BLaER1 treated with 17β-estradiol and CSF1 and Interleukin-3, amounts not matched to agents 10 nM and 100 nM (cell line): ENCODE measurements around the gene VEGFD.

ENCODE experiments used
- H3K27ac ChIP-seq, 11 experiments: shearing (Covaris generic); formaldehyde crosslinking; 2 replicates each; pipeline ENCODE4 v1.8.1; 2022
- H3K27me3 ChIP-seq, 11 experiments: shearing (Covaris generic); formaldehyde crosslinking; 2 replicates each; pipeline ENCODE4 v1.8.1; 2022
- H3K36me3 ChIP-seq, 11 experiments: shearing (Covaris generic); formaldehyde crosslinking; 2 replicates each; pipeline ENCODE4 v1.8.1; 2022
- H3K4me1 ChIP-seq, 10 experiments: shearing (Covaris generic); formaldehyde crosslinking; 2 replicates each; pipeline ENCODE4 v1.8.1; 2022
- H3K4me2 ChIP-seq, 11 experiments: shearing (Covaris generic); formaldehyde crosslinking; 2 replicates each; pipeline ENCODE4 v1.8.1; 2022
- H3K4me3 ChIP-seq, 10 experiments: shearing (Covaris generic); formaldehyde crosslinking; 2 replicates each; pipeline ENCODE4 v1.8.1; 2022
- H3K9ac ChIP-seq, 11 experiments: shearing (Covaris generic); formaldehyde crosslinking; 2 replicates each; pipeline ENCODE4 v1.8.1; 2022
- H3K9me3 ChIP-seq, 11 experiments: shearing (Covaris generic); formaldehyde crosslinking; replicated peaks in 1 of 11; 2 replicates each; pipeline ENCODE4 v1.8.1; 2022
- H4K20me1 ChIP-seq, 11 experiments: shearing (Covaris generic); formaldehyde crosslinking; 2 replicates each; pipeline ENCODE4 v1.8.1; 2022
- Cebpa-rat ChIP-seq, 11 experiments: shearing (Covaris generic); IDR thresholded peaks; 2 replicates each; pipeline ENCODE4 v1.8.1; 2022

The VEGFD gene

GRCh38 chrX:15328131-15328530, 56.1 kb downstream of the VEGFD start:
- Histone ChIP-seq H3K36me3 (peaks cover 7 to 56% (median 24%) of the 10 kb centered on the region in 11 experiments; a peak in 19 of 22 replicates), H3K4me3 (no peak overlapping the region), H3K9ac (no peak overlapping the region), H3K27me3 (peaks cover 93 to 100% (median 97%) of the 10 kb centered on the region in 11 experiments), H3K4me2 (no peak overlapping the region), H3K4me1 (peaks cover 0 to 19% (median 0%) of the 10 kb centered on the region in 10 experiments; a peak in 4 of 20 replicates), H3K27ac (no peak overlapping the region), H3K9me3 (no peaks in the 10 kb centered on the region), H4K20me1 (peaks cover 0 to 9% (median 0%) of the 10 kb centered on the region in 11 experiments; a peak in 5 of 22 replicates)
- TF ChIP-seq Cebpa-rat (IDR thresholded peaks at IDR 0.05), result no peak

GRCh38 chrX:15322472-15322871, 61.7 kb downstream of the VEGFD start:
- no peak overlapping the region for H3K9ac ChIP-seq
- peaks cover 0 to 19% (median 0%) of the 10 kb centered on the region in 11 experiments; a peak in 4 of 22 replicates for H3K9me3 ChIP-seq
- no peak overlapping the region for H3K4me3 ChIP-seq
- peaks cover 0 to 10% (median 0%) of the 10 kb centered on the region in 11 experiments; a peak in 1 of 22 replicates for H4K20me1 ChIP-seq
- H3K4me1 ChIP-seq, result peaks cover 0 to 52% (median 8%) of the 10 kb centered on the region in 10 experiments; a peak in 10 of 20 replicates
- H3K36me3 ChIP-seq, result peaks cover 0 to 29% (median 15%) of the 10 kb centered on the region in 11 experiments; a peak in 13 of 22 replicates
- H3K4me2 ChIP-seq, result peak overlapping the region in 2 of 11 experiments; percentile 37; a peak in 3 of 22 replicates
- TF ChIP-seq Cebpa-rat (IDR thresholded peaks at IDR 0.05), result no peak
- peak overlapping the region in 4 of 11 experiments; percentile 71 to 84 (median 76); a peak in 7 of 22 replicates for H3K27ac ChIP-seq
- H3K27me3 ChIP-seq, result peaks cover 83 to 100% (median 98%) of the 10 kb centered on the region in 11 experiments

- Histone ChIP-seq H3K36me3 (peaks cover 0 to 29% (median 15%) of the 10 kb centered on the region in 11 experiments; a peak in 13 of 22 replicates), H3K27me3 (peaks cover 83 to 100% (median 97%) of the 10 kb centered on the region in 11 experiments), H3K27ac (peak overlapping the region in 9 of 11 experiments; percentile 13 to 84 (median 67); a peak in 15 of 22 replicates), H4K20me1 (peaks cover 0 to 10% (median 0%) of the 10 kb centered on the region in 11 experiments; a peak in 1 of 22 replicates), H3K9ac (peak overlapping the region in 2 of 11 experiments; percentile 13 to 53; a peak in 1 of 22 replicates), H3K4me3 (no peak overlapping the region), H3K4me1 (peaks cover 0 to 52% (median 8%) of the 10 kb centered on the region in 10 experiments; a peak in 10 of 20 replicates), H3K9me3 (peaks cover 0 to 19% (median 0%) of the 10 kb centered on the region in 11 experiments; a peak in 4 of 22 replicates), H3K4me2 (peak overlapping the region in 5 of 11 experiments; percentile 1 to 44 (median 37); a peak in 7 of 22 replicates)
- no peak for TF ChIP-seq Cebpa-rat (IDR thresholded peaks at IDR 0.05)
Measured at GRCh38 chrX:15322072-15322471, 62.1 kb downstream of the VEGFD start.

GRCh38 chrX:15321447-15321846, 62.8 kb downstream of the VEGFD start:
- peaks cover 84 to 100% (median 98%) of the 10 kb centered on the region in 11 experiments for H3K27me3 ChIP-seq
- peak in 8 of 11 experiments; percentile 18 to 90 (median 64); a peak in 10 of 22 replicates for TF ChIP-seq Cebpa-rat (IDR thresholded peaks at IDR 0.05)
- peaks cover 0 to 29% (median 15%) of the 10 kb centered on the region in 11 experiments; a peak in 13 of 22 replicates for H3K36me3 ChIP-seq
- peak overlapping the region in 9 of 11 experiments; percentile 19 to 84 (median 67); a peak in 16 of 22 replicates for H3K27ac ChIP-seq
- H3K4me2 ChIP-seq, result peak overlapping the region in 6 of 11 experiments; percentile 1 to 50 (median 34); a peak in 8 of 22 replicates
- peaks cover 0 to 10% (median 0%) of the 10 kb centered on the region in 11 experiments; a peak in 1 of 22 replicates for H4K20me1 ChIP-seq
- H3K9me3 ChIP-seq, result peaks cover 0 to 19% (median 0%) of the 10 kb centered on the region in 11 experiments; a peak in 4 of 22 replicates
- no peak overlapping the region for H3K4me3 ChIP-seq
- H3K9ac ChIP-seq, result peak overlapping the region in 3 of 11 experiments; percentile 13 to 53 (median 32); a peak in 1 of 22 replicates
- peaks cover 0 to 52% (median 8%) of the 10 kb centered on the region in 10 experiments; a peak in 10 of 20 replicates for H3K4me1 ChIP-seq

GRCh38 chrX:15320297-15320696, 63.9 kb downstream of the VEGFD start:
- H3K27me3 ChIP-seq, result peaks cover 81 to 100% (median 97%) of the 10 kb centered on the region in 11 experiments
- H3K9ac ChIP-seq, result no peak overlapping the region
- H3K9me3 ChIP-seq, result peaks cover 0 to 19% (median 0%) of the 10 kb centered on the region in 11 experiments; a peak in 4 of 22 replicates
- H3K27ac ChIP-seq, result peak overlapping the region in 2 of 11 experiments; percentile 47 to 84; a peak in 5 of 22 replicates
- peak overlapping the region in 2 of 11 experiments; percentile 14 to 50; a peak in 1 of 22 replicates for H3K4me2 ChIP-seq
- no peak for TF ChIP-seq Cebpa-rat (IDR thresholded peaks at IDR 0.05)
- H4K20me1 ChIP-seq, result peaks cover 0 to 10% (median 0%) of the 10 kb centered on the region in 11 experiments; a peak in 1 of 22 replicates
- H3K4me1 ChIP-seq, result peaks cover 0 to 52% (median 8%) of the 10 kb centered on the region in 10 experiments; a peak in 10 of 20 replicates
- no peak overlapping the region for H3K4me3 ChIP-seq
- peaks cover 0 to 24% (median 10%) of the 10 kb centered on the region in 11 experiments; a peak in 13 of 22 replicates for H3K36me3 ChIP-seq

- Histone ChIP-seq H3K9me3 (peaks cover 0 to 19% (median 0%) of the 10 kb centered on the region in 11 experiments; a peak in 4 of 22 replicates), H3K27me3 (peaks cover 81 to 100% (median 97%) of the 10 kb centered on the region in 11 experiments)
- TF ChIP-seq Cebpa-rat (IDR thresholded peaks at IDR 0.05), result no peak
Measured at GRCh38 chrX:15319075-15319474, 65.1 kb downstream of the VEGFD start.

GRCh38 chrX:15315509-15315908, 68.7 kb downstream of the VEGFD start, which contains the start of gene ASB11:
Gene ASB11, minus strand, starts transcription at chrX:15315640. Its CDS starts 35 bp downstream, at chrX:15315605.
- no peak within 1 kb of the TSS for H3K9ac ChIP-seq
- no peak within 1 kb of the TSS for H3K4me3 ChIP-seq
- H3K27me3 ChIP-seq, result peaks cover 80 to 100% (median 97%) of the 10 kb centered on the region in 11 experiments
- peaks cover 0 to 8% (median 0%) of the 10 kb centered on the region in 11 experiments; a peak in 3 of 22 replicates for H3K9me3 ChIP-seq
- H3K36me3 ChIP-seq, result peaks cover 0 to 7% (median 0%) of the 10 kb centered on the region in 11 experiments; a peak in 4 of 22 replicates
- no peak for TF ChIP-seq Cebpa-rat (IDR thresholded peaks at IDR 0.05)
- no peak within 1 kb of the TSS for H3K4me2 ChIP-seq
- no peak within 1 kb of the TSS for H3K27ac ChIP-seq
- H4K20me1 ChIP-seq, result no peaks in the 10 kb centered on the region
- H3K4me1 ChIP-seq, result peaks cover 0 to 20% (median 0%) of the 10 kb centered on the region in 10 experiments; a peak in 6 of 20 replicates

More at GRCh38 chrX:15319075-15319474, 65.1 kb downstream of the VEGFD start:
- Histone ChIP-seq H3K27ac (no peak overlapping the region), H3K4me2 (no peak overlapping the region), H3K4me3 (no peak overlapping the region), H3K9ac (no peak overlapping the region), H3K36me3 (peaks cover 0 to 22% (median 4%) of the 10 kb centered on the region in 11 experiments; a peak in 11 of 22 replicates), H4K20me1 (0 out of 22 replicates have a peak, but pooled peaks cover 0 to 10% (median 0%) of the 10 kb centered on the region in 11 experiments), H3K4me1 (peaks cover 0 to 47% (median 8%) of the 10 kb centered on the region in 10 experiments; a peak in 10 of 20 replicates)

GRCh38 chrX:15314472-15314871, 69.7 kb downstream of the VEGFD start:
- H3K4me2 ChIP-seq, result no peak overlapping the region
- no peak overlapping the region for H3K27ac ChIP-seq
- H3K9me3 ChIP-seq, result peaks cover 0 to 8% (median 0%) of the 10 kb centered on the region in 11 experiments; a peak in 2 of 22 replicates
- H3K36me3 ChIP-seq, result no peaks in the 10 kb centered on the region
- TF ChIP-seq Cebpa-rat (IDR thresholded peaks at IDR 0.05), result no peak
- no peaks in the 10 kb centered on the region for H4K20me1 ChIP-seq
- H3K4me1 ChIP-seq, result peaks cover 0 to 19% (median 0%) of the 10 kb centered on the region in 10 experiments; a peak in 2 of 20 replicates
- no peak overlapping the region for H3K9ac ChIP-seq
- no peak overlapping the region for H3K4me3 ChIP-seq
- H3K27me3 ChIP-seq, result peaks cover 78 to 100% (median 97%) of the 10 kb centered on the region in 11 experiments
